HepG2 (cell line): ENCODE results near the gene KANSL1. TPM values are rescaled to one million over a fixed set of nuclear protein-coding genes. Genes with fewer than 3 reads are reported as not detected.

Experiments
- FOXJ3 ChIP-seq: sonication (generic); formaldehyde crosslinking; IDR thresholded peaks from 2 replicates; pipeline ENCODE4 v1.4.0; 2020; ENCODE audit warnings: missing genetic modification reagents, mild to moderate bottlenecking, borderline replicate concordance
- KDM6A ChIP-seq: IDR thresholded peaks from 2 replicates; pipeline ENCODE4 v1.6.1; 2016; ENCODE audit warnings: low read depth
- RFX1 ChIP-seq: fragments of 450-650 bp; IDR thresholded peaks from 2 replicates; pipeline ENCODE4 v1.6.1; 2017
- RFXAP ChIP-seq: sonication (generic); formaldehyde crosslinking; IDR thresholded peaks from 2 replicates; pipeline ENCODE4 v1.4.0; 2020; ENCODE audit warnings: missing genetic modification reagents, borderline replicate concordance
- ZBTB38 ChIP-seq: sonication (generic); formaldehyde crosslinking; IDR thresholded peaks from 2 replicates; pipeline ENCODE4 v1.5.1; 2020; ENCODE audit warnings: mild to moderate bottlenecking, missing genetic modification reagents
- ZNF235 ChIP-seq: sonication (generic); formaldehyde crosslinking; IDR thresholded peaks from 2 replicates; pipeline ENCODE4 v1.8.1; 2023; ENCODE audit warnings: mild to moderate bottlenecking, missing genetic modification reagents, borderline replicate concordance
- ZNF317 ChIP-seq: sonication (generic); formaldehyde crosslinking; IDR thresholded peaks from 2 replicates; pipeline ENCODE4 v1.5.0; 2020; ENCODE audit warnings: mild to moderate bottlenecking, missing genetic modification reagents
- ZNF460 ChIP-seq: sonication (generic); formaldehyde crosslinking; IDR thresholded peaks from 2 replicates; pipeline ENCODE4 v1.5.1; 2020; ENCODE audit warnings: missing genetic modification reagents, mild to moderate bottlenecking, borderline replicate concordance
- polyA plus RNA-seq, 8 experiments: library from polyadenylated mRNA; depleted of rRNA in 3 of 8; stranded (reverse) in 7 of 8; unstranded in 1 of 8; fragments of >200 nt; fragmentation: Illumina TruSeq in 4 of 8; extraction: Trizol in 4 of 8; gene quantifications; 2 replicates each; pipeline versions ENCODE4 v1.2.1 to v1.2.3, GENCODE V29; 2011 to 2016; ENCODE audit warnings: low read depth in 4 of 8, missing spikeins in 1 of 8, mixed read lengths in 1 of 8; ENCODE audit not compliant: insufficient read depth in 1 of 8
- total RNA-seq, 5 experiments: library from RNA; depleted of rRNA; stranded (reverse); fragments of >200 nt; fragmentation: Illumina TruSeq; extraction: Trizol; gene quantifications; 2 replicates each; pipeline ENCODE4 v1.2.3, GENCODE V29; 2016; ENCODE audit warnings: low read depth in 1 of 5
- TF ChIP-seq, protein P1 (sequence below): sonication (generic); formaldehyde crosslinking; IDR thresholded peaks from 2 replicates; pipeline ENCODE4 v1.4.0; 2020; ENCODE audit warnings: missing genetic modification reagents
- TF ChIP-seq, protein P2 (sequence below): sonication (generic); IDR thresholded peaks from 2 replicates; pipeline ENCODE4 v1.6.1; 2016; ENCODE audit warnings: low read depth, borderline replicate concordance
- TF ChIP-seq, protein P3 (sequence below): sonication (generic); formaldehyde crosslinking; IDR thresholded peaks from 2 replicates; pipeline ENCODE4 v1.4.0; 2020; ENCODE audit warnings: mild to moderate bottlenecking, missing genetic modification reagents
- TF ChIP-seq, protein P4 (sequence below): sonication (generic); formaldehyde crosslinking; IDR thresholded peaks from one replicate; pipeline ENCODE4 v1.5.1; 2020; ENCODE audit warnings: mild to moderate bottlenecking, missing genetic modification reagents; ENCODE audit errors: not compliant biosample characterization
- TF ChIP-seq, protein P5 (sequence below): sonication (generic); formaldehyde crosslinking; IDR thresholded peaks from 2 replicates; pipeline ENCODE4 v1.9.0; 2021; ENCODE audit warnings: missing genetic modification reagents, mild to moderate bottlenecking, borderline replicate concordance
- TF ChIP-seq, protein P6 (sequence below): fragments of 450-650 bp; IDR thresholded peaks from 2 replicates; pipeline ENCODE4 v1.6.1; 2017

KANSL1 gene
- total and polyA plus RNA-seq, 2 of the 13 experiments (the other 11 are each of a cell fraction or from before 2014, with no cell fraction given), result 24.0 to 59.6 TPM

DNA sequence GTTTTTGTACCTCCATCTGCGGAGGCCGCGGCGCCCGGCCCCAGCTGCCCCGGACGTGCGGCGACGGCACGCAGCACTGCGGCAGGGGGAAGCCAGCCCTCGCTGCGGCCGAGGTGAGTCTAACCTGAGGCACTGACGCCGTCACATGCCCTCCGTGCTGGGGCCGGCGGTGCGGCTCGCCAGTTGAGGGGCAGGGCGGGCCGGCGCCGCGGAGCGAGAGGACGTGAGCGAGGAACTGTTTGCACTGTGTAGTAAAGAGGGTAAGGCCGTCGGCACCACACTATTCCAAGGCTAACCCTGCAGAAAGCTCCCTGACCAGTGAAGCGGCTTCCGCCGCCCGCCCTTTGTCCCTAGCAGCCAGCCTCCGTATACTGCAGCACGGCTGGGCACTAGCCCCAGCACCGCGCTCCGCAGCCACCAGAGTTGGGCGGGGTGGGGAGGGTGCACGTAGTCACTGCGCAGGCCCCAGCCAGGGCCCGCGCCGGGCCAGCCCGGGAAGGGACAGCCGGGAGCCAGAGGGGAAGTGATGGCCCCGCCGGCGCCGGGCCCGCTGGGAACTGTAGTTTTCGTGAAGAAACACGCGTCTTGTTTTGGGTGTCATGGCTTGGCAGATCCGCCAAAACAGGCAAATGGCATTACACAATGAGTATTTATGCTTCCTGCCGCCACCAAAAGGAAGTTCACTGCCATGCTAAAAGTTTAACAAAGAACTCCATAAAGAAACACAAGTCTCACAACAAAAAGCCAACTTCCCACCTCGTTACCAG, 580 bp upstream of the KANSL1 start (continued):
- TF ChIP-seq ZBTB38 (CRISPR knock-in tag), result peak; percentile 65; the same call in 1 of the 2 replicates
- TF ChIP-seq FOXJ3, result peak; percentile 78
- TF ChIP-seq, protein P1, sequence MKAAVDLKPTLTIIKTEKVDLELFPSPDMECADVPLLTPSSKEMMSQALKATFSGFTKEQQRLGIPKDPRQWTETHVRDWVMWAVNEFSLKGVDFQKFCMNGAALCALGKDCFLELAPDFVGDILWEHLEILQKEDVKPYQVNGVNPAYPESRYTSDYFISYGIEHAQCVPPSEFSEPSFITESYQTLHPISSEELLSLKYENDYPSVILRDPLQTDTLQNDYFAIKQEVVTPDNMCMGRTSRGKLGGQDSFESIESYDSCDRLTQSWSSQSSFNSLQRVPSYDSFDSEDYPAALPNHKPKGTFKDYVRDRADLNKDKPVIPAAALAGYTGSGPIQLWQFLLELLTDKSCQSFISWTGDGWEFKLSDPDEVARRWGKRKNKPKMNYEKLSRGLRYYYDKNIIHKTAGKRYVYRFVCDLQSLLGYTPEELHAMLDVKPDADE (CRISPR knock-in tag), result no peak
- TF ChIP-seq, protein P2, sequence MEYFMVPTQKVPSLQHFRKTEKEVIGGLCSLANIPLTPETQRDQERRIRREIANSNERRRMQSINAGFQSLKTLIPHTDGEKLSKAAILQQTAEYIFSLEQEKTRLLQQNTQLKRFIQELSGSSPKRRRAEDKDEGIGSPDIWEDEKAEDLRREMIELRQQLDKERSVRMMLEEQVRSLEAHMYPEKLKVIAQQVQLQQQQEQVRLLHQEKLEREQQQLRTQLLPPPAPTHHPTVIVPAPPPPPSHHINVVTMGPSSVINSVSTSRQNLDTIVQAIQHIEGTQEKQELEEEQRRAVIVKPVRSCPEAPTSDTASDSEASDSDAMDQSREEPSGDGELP, result peak; percentile 52; the same call in 1 of the 2 replicates
- peak; percentile 55; the same call in 1 of the 2 replicates for TF ChIP-seq ZNF317 (CRISPR knock-in tag)
- TF ChIP-seq ZNF235 (CRISPR knock-in tag), result peak; percentile 46; the same call in 1 of the 2 replicates
- no peak for TF ChIP-seq KDM6A
- TF ChIP-seq ZNF460 (CRISPR knock-in tag), result no peak; the same call in 1 of the 2 replicates
- TF ChIP-seq, protein P3, sequence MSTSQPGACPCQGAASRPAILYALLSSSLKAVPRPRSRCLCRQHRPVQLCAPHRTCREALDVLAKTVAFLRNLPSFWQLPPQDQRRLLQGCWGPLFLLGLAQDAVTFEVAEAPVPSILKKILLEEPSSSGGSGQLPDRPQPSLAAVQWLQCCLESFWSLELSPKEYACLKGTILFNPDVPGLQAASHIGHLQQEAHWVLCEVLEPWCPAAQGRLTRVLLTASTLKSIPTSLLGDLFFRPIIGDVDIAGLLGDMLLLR (CRISPR knock-in tag), result peak; percentile 87
- TF ChIP-seq, protein P4, sequence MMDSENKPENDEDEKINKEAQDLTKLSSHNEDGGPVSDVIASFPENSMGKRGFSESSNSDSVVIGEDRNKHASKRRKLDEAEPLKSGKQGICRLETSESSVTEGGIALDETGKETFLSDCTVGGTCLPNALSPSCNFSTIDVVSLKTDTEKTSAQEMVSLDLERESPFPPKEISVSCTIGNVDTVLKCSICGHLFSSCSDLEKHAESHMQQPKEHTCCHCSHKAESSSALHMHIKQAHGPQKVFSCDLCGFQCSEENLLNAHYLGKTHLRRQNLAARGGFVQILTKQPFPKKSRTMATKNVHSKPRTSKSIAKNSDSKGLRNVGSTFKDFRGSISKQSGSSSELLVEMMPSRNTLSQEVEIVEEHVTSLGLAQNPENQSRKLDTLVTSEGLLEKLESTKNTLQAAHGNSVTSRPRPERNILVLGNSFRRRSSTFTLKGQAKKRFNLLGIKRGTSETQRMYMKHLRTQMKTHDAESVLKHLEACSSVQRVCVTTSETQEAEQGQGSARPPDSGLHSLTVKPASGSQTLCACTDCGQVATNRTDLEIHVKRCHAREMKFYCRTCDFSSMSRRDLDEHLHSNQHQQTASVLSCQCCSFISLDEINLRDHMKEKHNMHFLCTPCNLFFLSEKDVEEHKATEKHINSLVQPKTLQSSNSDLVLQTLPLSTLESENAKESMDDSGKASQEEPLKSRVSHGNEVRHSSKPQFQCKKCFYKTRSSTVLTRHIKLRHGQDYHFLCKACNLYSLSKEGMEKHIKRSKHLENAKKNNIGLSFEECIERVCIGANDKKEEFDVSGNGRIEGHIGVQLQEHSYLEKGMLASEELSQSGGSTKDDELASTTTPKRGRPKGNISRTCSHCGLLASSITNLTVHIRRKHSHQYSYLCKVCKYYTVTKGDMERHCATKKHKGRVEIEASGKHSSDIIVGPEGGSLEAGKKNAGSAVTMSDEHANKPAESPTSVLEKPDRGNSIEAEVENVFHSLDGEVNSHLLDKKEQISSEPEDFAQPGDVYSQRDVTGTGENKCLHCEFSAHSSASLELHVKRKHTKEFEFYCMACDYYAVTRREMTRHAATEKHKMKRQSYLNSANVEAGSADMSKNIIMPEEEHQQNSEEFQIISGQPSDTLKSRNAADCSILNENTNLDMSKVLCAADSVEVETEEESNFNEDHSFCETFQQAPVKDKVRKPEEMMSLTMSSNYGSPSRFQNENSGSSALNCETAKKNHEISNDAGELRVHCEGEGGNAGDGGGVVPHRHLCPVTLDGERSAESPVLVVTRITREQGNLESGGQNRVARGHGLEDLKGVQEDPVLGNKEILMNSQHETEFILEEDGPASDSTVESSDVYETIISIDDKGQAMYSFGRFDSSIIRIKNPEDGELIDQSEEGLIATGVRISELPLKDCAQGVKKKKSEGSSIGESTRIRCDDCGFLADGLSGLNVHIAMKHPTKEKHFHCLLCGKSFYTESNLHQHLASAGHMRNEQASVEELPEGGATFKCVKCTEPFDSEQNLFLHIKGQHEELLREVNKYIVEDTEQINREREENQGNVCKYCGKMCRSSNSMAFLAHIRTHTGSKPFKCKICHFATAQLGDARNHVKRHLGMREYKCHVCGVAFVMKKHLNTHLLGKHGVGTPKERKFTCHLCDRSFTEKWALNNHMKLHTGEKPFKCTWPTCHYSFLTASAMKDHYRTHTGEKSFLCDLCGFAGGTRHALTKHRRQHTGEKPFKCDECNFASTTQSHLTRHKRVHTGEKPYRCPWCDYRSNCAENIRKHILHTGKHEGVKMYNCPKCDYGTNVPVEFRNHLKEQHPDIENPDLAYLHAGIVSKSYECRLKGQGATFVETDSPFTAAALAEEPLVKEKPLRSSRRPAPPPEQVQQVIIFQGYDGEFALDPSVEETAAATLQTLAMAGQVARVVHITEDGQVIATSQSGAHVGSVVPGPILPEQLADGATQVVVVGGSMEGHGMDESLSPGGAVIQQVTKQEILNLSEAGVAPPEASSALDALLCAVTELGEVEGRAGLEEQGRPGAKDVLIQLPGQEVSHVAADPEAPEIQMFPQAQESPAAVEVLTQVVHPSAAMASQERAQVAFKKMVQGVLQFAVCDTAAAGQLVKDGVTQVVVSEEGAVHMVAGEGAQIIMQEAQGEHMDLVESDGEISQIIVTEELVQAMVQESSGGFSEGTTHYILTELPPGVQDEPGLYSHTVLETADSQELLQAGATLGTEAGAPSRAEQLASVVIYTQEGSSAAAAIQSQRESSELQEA, result no peak
- TF ChIP-seq RFX1, result no peak
- 0 out of 2 replicates have a peak, but pooled peaks have one; percentile 20 for TF ChIP-seq RFXAP (CRISPR knock-in tag)
- TF ChIP-seq, protein P5, sequence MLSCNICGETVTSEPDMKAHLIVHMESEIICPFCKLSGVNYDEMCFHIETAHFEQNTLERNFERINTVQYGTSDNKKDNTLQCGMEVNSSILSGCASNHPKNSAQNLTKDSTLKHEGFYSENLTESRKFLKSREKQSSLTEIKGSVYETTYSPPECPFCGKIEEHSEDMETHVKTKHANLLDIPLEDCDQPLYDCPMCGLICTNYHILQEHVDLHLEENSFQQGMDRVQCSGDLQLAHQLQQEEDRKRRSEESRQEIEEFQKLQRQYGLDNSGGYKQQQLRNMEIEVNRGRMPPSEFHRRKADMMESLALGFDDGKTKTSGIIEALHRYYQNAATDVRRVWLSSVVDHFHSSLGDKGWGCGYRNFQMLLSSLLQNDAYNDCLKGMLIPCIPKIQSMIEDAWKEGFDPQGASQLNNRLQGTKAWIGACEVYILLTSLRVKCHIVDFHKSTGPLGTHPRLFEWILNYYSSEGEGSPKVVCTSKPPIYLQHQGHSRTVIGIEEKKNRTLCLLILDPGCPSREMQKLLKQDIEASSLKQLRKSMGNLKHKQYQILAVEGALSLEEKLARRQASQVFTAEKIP, result no peak
- TF ChIP-seq, protein P6, sequence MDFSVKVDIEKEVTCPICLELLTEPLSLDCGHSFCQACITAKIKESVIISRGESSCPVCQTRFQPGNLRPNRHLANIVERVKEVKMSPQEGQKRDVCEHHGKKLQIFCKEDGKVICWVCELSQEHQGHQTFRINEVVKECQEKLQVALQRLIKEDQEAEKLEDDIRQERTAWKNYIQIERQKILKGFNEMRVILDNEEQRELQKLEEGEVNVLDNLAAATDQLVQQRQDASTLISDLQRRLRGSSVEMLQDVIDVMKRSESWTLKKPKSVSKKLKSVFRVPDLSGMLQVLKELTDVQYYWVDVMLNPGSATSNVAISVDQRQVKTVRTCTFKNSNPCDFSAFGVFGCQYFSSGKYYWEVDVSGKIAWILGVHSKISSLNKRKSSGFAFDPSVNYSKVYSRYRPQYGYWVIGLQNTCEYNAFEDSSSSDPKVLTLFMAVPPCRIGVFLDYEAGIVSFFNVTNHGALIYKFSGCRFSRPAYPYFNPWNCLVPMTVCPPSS, result no peak
